Adipocyte (in vitro differentiated cells): Measurements from ENCODE around the gene SWI5.
"Not testable (repeated sequence)": the region's sequence is repeated elsewhere in the genome, so short reads cannot be mapped to it uniquely, and the experiment has no call there.

ENCODE experiments used
- DNase-seq: peaks from one replicate; pipeline ENCODE4 v3.0.0-alpha.2; 2015; ENCODE audit warnings: low read depth
- H3K27me3 ChIP-seq: replicated peaks from 2 replicates; pipeline ENCODE4 v1.7.0; 2013; ENCODE audit warnings: mild to moderate bottlenecking, low read length, moderate library complexity; ENCODE audit not compliant: control insufficient read depth, insufficient read depth
- H3K36me3 ChIP-seq: 2 replicates; pipeline ENCODE4 v1.7.0; 2013; ENCODE audit warnings: low read length, mild to moderate bottlenecking, moderate library complexity; ENCODE audit not compliant: control insufficient read depth, insufficient read depth, severe bottlenecking
- H3K4me1 ChIP-seq: 2 replicates; pipeline ENCODE4 v1.7.0; 2013; ENCODE audit warnings: mild to moderate bottlenecking, low read length, moderate library complexity; ENCODE audit not compliant: control insufficient read depth, insufficient read depth
- H3K4me3 ChIP-seq: 2 replicates; pipeline ENCODE4 v1.7.0; 2013; ENCODE audit warnings: mild to moderate bottlenecking, low read length, moderate library complexity
- H3K9ac ChIP-seq: 2 replicates; pipeline ENCODE4 v1.7.0; 2013; ENCODE audit warnings: mild to moderate bottlenecking, low read length, moderate library complexity
- H3K9me3 ChIP-seq: 2 replicates; pipeline ENCODE4 v1.7.0; 2013; ENCODE audit warnings: mild to moderate bottlenecking, low read length, moderate library complexity; ENCODE audit not compliant: control insufficient read depth

The SWI5 gene

DNA sequence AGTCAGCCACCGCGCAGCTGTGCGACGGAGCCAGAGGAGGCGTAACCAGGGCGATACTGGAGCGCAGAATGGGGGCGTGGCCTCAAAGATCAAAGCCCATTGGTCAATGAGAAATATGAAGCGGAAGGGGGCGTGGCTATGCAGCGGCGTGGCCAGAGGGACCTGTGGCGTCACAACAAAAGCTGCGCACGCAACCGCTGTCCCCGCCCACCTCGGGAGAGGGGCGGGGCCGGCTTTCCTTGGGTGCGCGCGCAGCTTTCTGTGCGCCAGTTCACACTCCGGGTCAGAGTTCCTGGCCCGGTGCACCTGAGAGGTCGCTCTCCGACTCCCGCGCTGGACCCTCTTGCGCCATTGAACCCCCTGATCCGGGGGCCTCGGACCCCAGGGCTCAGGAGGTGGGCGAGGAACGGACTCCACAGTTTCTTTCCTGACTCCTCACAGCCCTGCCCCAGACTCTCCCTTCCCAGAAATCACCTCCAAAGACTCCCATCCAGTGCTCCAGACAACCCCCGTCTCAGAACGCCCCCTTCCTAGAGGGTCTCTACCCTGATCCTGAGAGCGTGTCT is at the start of gene SWI5:
Gene SWI5 (plus strand): TSS at position 269 of the 566 bp plus-strand sequence.
- H3K9ac ChIP-seq: peak within 1 kb of the TSS; percentile 97
- no peaks in the 10 kb centered on the region for H3K9me3 ChIP-seq
- H3K27me3 ChIP-seq: no peaks in the 10 kb centered on the region
- H3K36me3 ChIP-seq: peaks cover 26% of the 10 kb centered on the region
- peak; percentile 100 for DNase-seq
- H3K4me1 ChIP-seq: peaks cover 24% of the 10 kb centered on the region
- peak within 1 kb of the TSS; percentile 99 for H3K4me3 ChIP-seq

- DNase-seq: no peak
- Histone ChIP-seq H3K4me1 (no peaks in the 10 kb centered on the region), H3K36me3 (no peaks in the 10 kb centered on the region), H3K27me3 (no peaks in the 10 kb centered on the region), H3K9ac (no peak overlapping the region), H3K9me3 (no peaks in the 10 kb centered on the region), H3K4me3 (no peak overlapping the region)
Measured at GRCh38 chr9:128226412-128226801, 49.7 kb upstream of the SWI5 start.

- DNase-seq, H3K27me3 ChIP-seq: not testable (repeated sequence)
Measured at GRCh38 chr9:128230897-128231296, 45.2 kb upstream of the SWI5 start.

DNA sequence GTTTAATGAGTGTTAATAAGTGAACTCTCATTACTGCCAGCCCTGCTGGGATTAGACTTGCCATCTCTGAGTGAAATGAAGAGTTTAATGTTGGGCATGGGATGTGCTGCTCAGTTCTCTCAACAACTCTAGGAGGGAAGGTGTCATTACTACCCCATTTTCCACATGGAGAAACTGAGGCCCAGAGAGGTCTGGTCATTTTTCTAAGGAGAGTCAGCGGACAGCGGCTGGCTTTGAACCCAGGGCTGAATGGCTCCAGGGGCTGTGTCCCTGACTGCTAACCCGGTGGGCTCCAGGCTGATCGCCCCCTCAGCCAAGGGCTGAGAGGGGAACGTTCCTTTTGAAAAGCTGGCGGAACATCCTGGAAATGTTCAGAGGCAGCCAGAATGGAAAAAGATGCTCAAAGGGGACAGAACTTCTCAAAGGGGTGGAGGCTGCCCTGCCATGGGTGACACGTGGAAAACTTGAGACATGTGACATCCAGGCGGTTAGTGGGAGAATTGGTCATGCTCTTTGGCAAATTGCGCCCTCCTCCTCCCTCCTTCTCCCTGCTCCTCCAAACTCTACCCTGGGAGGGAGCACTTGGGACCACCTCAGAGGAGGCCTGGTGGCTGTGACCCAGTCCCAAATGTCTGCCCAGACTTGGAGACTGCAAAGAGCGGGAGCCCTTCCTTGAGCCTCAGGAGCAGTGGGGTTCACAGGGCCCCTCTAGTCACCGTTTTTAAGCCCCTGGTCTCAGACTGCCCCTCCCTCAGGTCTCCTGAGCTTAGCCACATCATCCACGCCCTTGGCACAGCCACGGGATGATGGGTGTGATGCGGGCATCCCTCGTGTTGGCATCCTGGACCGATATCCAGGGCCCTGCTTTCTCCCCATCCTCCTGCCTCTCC is 44.2 kb upstream of the SWI5 start:
- Histone ChIP-seq H3K27me3 (no peaks in the 10 kb centered on the region), H3K9ac (no peak overlapping the region), H3K4me1 (no peaks in the 10 kb centered on the region), H3K9me3 (no peaks in the 10 kb centered on the region), H3K36me3 (no peaks in the 10 kb centered on the region), H3K4me3 (no peak overlapping the region)
- DNase-seq: no peak

More at GRCh38 chr9:128230897-128231296, 45.2 kb upstream of the SWI5 start:
- not testable (repeated sequence) for H3K9me3 ChIP-seq, H3K4me1 ChIP-seq, H3K4me3 ChIP-seq, H3K36me3 ChIP-seq, H3K9ac ChIP-seq

- Histone ChIP-seq H3K27me3 (no peaks in the 10 kb centered on the region), H3K4me1 (no peaks in the 10 kb centered on the region), H3K4me3 (no peak overlapping the region), H3K9me3 (no peaks in the 10 kb centered on the region), H3K9ac (no peak overlapping the region), H3K36me3 (no peaks in the 10 kb centered on the region)
- DNase-seq: no peak
Measured at GRCh38 chr9:128232528-128233428, 43.3 kb upstream of the SWI5 start.

DNA sequence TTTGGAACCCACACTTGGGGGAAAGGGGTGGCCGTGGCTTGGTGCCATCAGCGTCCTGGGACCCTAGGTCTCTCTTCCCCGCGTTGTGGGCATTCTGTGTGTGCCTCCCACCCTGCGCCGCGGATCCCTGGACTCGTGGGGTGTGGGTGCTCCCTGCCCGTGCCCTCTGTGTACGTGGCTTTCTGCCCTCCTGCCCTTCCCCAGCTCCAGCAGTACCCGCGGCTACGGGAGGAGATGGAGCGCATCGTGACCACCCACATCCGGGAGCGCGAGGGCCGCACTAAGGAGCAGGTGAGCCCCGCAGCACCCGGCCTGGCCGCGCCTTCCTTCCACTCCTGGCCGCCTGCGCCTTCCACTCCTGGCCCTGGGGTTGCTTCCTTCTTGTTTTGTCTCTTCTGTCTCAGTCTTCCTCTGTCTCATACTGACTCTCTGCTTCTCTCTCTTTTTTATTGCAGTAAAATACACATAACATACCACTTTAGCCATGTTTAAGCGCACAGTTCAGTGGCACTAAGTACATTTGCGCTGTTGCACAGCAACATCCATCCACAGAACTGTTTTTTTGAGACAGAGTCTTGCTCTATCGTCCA is 42.2 kb upstream of the SWI5 start:
- no peak overlapping the region for H3K9ac ChIP-seq
- H3K27me3 ChIP-seq: no peaks in the 10 kb centered on the region
- H3K4me3 ChIP-seq: no peak overlapping the region
- H3K9me3 ChIP-seq: no peaks in the 10 kb centered on the region
- no peak for DNase-seq
- no peaks in the 10 kb centered on the region for H3K36me3 ChIP-seq
- no peaks in the 10 kb centered on the region for H3K4me1 ChIP-seq

GRCh38 chr9:128242124-128242523 is 34.0 kb upstream of the SWI5 start:
- H3K4me1 ChIP-seq: peaks cover 25% of the 10 kb centered on the region
- no peaks in the 10 kb centered on the region for H3K36me3 ChIP-seq
- no peaks in the 10 kb centered on the region for H3K9me3 ChIP-seq
- no peak overlapping the region for H3K4me3 ChIP-seq
- no peak overlapping the region for H3K9ac ChIP-seq
- no peak for DNase-seq
- no peaks in the 10 kb centered on the region for H3K27me3 ChIP-seq

GRCh38 chr9:128242828-128243214 is 33.3 kb upstream of the SWI5 start:
- H3K4me3 ChIP-seq: peak overlapping the region; percentile 82
- peak overlapping the region; percentile 90 for H3K9ac ChIP-seq
- DNase-seq: no peak
- H3K36me3 ChIP-seq: no peaks in the 10 kb centered on the region
- H3K4me1 ChIP-seq: peaks cover 25% of the 10 kb centered on the region
- H3K27me3 ChIP-seq: no peaks in the 10 kb centered on the region
- H3K9me3 ChIP-seq: no peaks in the 10 kb centered on the region

GRCh38 chr9:128243215-128244018 is 32.7 kb upstream of the SWI5 start:
- H3K4me1 ChIP-seq: peaks cover 25% of the 10 kb centered on the region
- no peaks in the 10 kb centered on the region for H3K36me3 ChIP-seq
- peak overlapping the region; percentile 90 for H3K9ac ChIP-seq
- H3K4me3 ChIP-seq: peak overlapping the region; percentile 82
- no peaks in the 10 kb centered on the region for H3K9me3 ChIP-seq
- H3K27me3 ChIP-seq: no peaks in the 10 kb centered on the region
- DNase-seq: peak; percentile 69

- H3K9me3 ChIP-seq: no peaks in the 10 kb centered on the region
- no peak for DNase-seq
- no peaks in the 10 kb centered on the region for H3K27me3 ChIP-seq
- H3K9ac ChIP-seq: peak overlapping the region; percentile 90
- H3K4me3 ChIP-seq: peak overlapping the region; percentile 82
- H3K36me3 ChIP-seq: no peaks in the 10 kb centered on the region
- peaks cover 25% of the 10 kb centered on the region for H3K4me1 ChIP-seq
Measured at GRCh38 chr9:128244091-128244836, 31.8 kb upstream of the SWI5 start.
